Measurements from ENCODE around the gene CSKMT.
"Not testable (repeated sequence)": the region's sequence is repeated elsewhere in the genome, so short reads cannot be mapped to it uniquely, and the experiment has no call there.

CSKMT gene, protein sequence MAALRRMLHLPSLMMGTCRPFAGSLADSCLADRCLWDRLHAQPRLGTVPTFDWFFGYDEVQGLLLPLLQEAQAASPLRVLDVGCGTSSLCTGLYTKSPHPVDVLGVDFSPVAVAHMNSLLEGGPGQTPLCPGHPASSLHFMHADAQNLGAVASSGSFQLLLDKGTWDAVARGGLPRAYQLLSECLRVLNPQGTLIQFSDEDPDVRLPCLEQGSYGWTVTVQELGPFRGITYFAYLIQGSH

DNA sequence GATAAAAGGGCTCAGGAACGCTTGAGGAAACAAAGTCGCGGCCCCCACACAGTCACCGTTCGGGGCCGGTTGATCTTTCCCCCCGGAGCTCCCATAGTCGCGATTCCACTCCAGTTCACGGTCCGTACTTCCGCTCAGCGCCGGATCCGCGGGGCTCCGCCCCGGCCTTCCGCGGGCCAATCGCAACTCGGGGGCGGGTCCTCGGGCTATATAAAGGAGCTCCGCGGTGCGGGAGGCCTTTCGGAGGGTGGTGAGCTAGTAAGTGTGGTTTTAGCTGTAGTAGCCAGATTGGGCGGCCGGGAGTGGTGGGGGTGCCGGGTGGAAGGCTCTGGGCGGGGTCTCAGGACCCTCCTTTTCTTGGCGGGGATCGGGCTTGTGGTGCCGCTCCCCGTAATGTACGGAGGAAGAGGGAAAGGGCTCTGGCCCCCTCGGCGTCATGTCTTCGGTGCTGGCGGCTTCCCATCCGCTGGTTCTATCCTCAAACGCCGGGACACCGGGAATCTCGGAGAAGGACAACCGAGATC is at the start of gene CSKMT, which contains the start of gene C11orf98:
Gene CSKMT (plus strand): TSS at position 238 of the 524 bp plus-strand sequence. CDS start 568 bp downstream, outside the sequence.
Gene C11orf98 (minus strand): TSS at position 136 of the 524 bp plus-strand sequence. CDS start 41 bp downstream, at position 95.
- peak; percentile 70 to 97 (median 94) for DNase-seq

DNA sequence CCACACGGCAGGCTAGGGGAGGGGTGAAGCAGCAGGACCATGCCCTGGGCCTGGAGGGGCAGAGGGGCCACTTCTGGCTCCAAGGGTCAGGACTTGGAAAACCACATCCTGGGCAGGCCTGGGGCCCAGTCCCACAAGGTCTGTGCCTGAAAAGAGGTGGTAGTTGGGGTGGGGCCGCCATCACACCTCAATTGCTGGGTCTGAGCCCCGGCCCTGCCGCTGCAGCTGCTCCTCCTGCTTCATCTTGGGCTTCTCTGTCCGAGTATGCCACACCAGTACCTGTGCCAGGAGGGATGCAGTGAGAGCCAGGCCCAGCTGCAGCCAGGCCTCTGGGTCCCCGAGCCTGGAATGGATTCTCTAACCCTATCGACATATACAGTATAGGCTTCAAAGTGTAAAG is 49.6 kb upstream of the CSKMT start:
- DNase-seq: peak in 1 of 14 donors; percentile 36

DNA sequence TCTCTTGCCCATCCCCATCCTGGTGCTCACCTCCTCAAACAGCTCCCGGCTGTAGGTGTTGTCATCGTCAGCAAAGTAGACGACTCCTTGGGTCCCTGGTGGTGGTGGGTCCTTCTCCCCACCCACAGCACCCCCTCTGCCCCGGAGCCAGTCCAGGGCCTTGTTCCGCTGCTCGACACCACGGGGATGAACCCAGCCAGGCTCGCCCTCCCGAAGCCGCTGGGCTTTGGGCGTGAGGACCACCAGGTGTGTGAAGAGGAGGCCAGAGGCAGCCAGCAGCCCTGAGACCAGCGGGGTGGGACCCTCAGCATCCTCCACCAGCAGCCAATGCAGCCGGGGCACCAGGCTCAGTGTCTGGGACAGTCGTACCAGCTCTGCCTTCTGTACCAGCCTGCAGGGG is 48.2 kb upstream of the CSKMT start:
- DNase-seq: not testable (repeated sequence)

DNA sequence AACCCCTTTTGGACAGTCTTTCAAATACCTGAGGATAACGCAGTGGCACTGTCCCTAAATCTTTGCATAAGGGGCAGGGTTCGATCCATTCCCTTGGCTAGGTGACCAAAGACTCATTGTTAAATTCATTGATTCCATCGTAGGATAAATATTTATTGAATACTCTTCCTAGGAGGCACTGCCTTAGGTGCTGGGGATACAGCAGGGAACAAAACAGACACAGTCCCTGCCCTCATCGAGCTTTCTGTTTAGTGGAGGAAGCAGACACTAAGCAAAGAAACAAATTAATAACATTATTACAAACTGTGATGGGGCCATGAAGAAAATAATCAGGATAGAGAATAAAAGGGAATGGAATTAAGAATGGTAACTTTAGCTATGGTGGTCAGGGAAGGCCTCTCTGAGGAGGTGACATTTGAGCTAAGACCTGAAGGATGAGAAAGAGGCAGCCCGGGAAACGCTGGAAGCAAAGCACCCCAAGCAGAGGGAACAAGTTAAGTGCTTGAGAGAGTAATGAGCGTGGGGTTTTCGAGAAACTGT is 44.0 kb upstream of the CSKMT start:
- no peak for DNase-seq

DNA sequence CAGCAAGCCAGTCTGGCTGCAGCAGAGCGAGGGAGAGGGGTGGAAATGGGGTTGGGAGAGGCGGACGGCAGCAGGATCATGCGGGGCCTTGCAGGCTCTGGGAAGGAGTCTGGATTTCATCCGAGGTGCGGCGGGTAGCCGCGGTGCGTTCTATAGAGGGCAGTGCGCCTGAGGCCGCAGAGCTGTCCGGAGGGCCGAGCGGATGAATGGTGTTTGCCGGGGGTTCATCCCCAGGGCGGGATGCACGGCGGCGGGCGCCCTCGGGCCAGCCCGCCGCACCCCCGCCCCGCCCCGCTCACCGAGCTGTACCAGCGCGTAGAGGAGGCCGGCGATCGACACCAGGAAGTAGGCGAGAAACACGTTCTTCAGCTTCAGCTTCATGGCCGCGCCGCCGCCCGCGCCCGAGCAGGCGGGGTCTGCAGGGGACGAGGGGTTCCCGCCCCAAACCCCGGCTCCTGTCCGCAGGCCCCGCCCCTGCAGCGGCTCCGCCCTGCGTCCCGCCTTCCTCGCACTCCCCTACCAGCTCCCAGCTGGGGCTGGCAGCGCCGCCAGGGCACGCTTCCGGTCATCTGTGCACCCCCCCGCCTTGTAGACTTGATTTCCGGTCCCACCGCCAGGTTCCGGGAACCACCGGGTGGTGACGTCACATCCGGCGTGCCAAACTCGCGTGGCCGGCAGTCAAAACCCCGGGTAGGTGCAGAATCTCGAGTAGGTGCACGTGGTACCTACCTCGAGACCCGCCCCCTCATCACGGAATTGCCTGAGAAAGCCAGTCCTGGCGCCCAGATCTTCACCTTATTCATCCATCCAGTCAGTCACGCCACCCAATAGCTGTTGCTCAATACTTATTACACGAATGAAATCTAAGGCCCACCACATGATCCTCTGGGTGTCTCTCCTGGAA is 43.3 kb upstream of the CSKMT start, which contains the start of gene B3GAT3:
Gene B3GAT3 (minus strand): TSS at position 420 of the 904 bp plus-strand sequence. CDS start 39 bp downstream, at position 381.
- peak; percentile 84 to 99 (median 96) for DNase-seq

DNA sequence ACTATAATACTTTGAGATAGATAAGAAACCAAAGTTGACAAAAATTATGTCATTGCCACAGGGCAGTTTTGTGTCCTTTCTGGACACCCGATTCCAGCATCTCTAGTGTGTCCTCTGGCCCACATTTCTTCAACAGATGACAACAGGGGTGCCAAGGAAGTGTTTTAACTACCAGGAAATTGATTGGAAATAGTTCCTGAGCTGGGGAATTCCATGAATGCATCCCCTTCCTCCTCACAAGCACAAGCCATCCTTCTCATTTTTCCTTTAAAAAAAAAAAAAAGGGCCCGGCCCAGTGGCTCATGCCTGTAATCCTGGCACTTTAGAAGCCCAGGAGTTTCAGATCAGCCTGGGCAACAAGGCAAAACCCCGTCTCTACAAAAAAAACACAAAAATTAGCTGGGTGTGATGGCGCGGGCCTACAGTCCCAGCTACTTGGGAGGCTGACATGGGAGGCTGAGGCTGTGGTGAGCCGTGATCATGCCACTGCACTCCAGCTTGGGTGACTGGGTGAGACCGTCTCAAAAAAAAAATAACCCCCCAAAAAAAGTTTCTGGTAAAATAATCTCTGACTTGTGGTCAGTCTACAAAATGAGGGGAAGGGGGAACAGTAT is 42.5 kb upstream of the CSKMT start:
- no peak for DNase-seq

DNA sequence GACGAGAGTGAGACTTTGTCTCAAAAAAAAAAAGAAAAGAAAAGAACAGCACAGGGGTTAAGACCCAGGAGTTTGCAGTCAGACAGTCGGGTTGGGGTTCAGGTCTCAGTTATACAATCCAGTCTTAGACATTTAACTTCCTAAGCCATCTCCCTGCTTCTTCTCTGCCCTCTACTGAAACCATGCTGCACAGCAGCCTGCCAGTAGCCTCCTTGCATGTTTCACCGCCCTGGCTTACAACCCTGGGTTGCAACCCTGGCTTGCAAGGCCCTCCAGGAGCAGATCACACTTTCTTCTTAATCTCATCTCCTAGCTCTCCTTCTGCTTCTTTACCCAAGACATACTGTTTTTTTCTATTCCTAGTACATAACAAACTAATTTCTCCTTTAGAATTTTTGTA is 37.4 kb upstream of the CSKMT start:
- no peak for DNase-seq

DNA sequence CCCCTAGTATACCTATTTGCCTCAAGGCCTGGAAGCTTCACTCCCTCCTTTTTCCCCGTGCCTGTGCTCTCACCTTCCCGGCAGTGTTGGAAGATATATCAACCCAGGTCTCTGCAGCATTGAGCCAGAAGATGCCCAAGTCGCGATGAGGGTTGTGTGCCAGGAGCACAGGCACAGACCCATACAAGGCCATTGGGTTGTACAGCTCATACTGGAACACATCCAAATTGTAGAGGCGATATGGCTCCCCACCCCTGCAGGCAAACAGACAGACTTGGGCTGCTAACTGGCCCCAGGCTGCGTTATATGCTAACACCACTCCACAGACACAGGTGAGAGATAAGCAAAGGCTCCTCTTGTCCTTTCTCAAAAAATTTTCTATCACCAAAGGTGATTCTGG is 32.6 kb upstream of the CSKMT start:
- DNase-seq: no peak

DNA sequence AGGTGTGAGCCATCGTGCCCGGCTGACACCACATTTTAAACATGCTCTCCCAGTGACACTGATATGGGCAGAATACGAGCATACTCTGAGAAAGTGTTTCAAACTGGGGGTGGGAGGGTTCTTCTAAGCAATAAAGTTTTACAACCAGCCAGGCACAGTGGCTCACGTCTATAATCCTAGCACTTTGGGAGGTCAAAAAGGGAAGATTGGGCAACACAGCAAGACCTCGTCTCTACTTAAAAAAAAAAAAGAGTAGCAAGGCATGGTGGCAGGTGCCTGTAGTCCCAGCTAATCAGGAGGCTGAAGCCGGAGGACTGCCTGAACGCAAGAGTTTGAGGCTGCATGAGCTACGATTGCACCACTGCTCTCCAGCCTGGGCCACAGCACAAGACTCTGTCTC is 20.9 kb upstream of the CSKMT start:
- no peak for DNase-seq

DNA sequence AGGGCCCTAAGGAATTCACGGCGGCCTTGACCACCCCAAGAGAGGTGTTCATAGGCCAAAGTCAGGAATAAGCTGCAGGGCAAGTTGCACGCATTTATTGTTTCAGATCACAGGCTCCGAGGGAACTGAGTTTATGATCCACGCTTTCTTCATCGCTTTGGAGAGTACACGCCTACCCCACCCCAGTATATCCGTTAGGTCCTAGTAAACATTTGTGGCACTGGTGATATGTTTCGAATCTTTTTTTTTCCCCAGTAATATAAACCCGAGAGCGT is 19.5 kb upstream of the CSKMT start:
- DNase-seq: no peak

DNA sequence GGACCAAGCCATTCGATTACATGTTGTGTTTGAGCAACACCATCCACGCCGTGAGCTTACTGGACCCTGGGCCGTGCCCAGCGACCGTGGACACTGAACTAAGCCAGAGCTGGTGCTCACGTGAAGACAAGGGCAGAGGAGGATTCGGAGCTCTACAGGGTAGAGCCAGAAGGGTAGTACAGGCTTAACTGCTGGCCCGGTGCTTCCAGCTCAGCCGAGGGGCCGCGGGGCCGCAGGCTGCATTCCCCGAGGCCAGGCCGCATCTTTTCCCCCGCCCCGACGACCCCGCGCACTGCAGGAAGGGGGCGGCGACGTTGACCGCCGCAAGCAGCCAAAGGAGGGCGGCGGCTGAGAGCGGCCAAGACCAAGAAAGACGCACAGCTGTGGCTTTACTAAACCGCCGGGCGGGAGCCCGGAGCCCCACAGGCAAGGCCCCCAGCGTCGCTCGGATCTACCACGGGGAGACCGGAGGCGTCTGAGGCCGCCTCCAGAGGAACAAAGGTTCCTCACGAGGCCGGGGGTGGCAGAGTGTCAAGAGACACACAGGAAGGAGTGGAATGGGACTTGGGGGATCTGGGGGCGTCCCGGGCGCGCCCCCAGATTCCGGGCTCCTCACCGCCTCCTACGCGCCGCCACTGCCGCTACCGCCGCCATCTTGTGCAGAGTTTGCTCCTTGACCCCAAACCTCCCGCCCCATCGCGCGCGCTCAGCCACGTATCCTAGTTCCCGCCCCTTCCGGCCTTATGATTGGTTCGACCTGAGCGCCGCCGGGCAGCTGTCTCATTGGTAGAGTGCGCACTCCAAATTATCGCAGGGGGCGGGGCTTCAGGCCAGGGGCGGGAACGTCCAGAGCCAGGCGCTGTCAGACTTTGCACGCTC is 18.9 kb upstream of the CSKMT start, which contains the start of gene GANAB:
Gene GANAB (minus strand): TSS at position 668 of the 879 bp plus-strand sequence. CDS start 14 bp downstream, at position 654.
- DNase-seq: peak; percentile 84 to 97 (median 95)

DNA sequence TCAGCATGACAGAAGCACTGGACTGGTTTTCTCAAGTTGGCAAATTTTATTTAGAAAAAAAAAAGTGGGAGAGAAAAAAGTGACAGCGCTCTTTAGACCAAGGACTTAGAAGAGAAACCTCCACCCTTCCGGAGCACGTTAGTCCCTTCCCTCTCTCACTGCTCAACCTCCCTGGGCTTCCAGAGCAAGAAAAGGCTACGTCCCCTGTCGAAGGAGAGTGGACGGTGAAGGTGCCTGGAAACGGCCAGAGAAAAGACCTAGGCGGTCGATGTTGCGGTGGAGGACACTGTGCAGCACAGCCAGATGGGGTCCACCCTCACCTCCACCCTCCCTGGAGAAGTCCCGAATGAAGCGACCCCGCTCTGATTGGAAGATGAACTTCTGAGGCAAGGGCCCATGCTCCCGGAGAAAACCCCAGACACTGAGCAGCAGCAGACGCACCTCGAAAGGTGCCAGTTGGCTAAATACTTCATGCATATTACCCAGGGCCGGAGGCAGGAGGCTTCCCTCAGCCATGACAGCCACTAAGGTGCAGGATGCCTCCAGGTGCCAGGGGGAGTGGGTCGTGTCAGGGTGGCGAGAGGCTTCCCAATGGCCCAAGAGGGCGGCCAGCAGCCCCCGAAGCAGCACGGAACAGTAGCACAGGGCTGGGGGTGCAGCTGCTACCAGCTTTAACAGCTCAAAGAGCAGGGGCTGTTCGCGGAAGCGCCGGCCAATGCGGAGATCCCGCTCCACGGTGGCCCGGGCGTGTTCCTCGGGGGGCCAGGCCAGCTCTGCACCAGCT is 18.1 kb upstream of the CSKMT start:
- DNase-seq: no peak

DNA sequence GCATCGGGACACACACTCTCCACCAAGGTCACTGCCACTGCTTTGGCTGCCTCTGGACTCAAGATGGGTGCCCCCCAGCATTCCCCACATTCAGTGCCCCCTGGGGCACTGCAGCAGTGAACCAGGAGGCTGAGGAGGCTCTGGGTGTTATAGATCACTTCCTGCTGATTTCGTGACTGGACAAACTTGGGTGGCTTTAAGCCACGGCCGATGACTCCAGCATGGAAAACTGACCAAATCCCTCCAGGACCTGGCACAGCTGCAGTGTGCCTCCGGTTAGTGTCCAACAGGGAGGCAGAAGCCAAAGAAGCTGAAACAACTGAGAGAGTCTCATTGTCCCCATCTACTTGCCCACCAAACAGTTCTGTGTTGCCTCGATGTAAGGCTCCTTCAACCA is 17.5 kb upstream of the CSKMT start:
- DNase-seq: no peak

DNA sequence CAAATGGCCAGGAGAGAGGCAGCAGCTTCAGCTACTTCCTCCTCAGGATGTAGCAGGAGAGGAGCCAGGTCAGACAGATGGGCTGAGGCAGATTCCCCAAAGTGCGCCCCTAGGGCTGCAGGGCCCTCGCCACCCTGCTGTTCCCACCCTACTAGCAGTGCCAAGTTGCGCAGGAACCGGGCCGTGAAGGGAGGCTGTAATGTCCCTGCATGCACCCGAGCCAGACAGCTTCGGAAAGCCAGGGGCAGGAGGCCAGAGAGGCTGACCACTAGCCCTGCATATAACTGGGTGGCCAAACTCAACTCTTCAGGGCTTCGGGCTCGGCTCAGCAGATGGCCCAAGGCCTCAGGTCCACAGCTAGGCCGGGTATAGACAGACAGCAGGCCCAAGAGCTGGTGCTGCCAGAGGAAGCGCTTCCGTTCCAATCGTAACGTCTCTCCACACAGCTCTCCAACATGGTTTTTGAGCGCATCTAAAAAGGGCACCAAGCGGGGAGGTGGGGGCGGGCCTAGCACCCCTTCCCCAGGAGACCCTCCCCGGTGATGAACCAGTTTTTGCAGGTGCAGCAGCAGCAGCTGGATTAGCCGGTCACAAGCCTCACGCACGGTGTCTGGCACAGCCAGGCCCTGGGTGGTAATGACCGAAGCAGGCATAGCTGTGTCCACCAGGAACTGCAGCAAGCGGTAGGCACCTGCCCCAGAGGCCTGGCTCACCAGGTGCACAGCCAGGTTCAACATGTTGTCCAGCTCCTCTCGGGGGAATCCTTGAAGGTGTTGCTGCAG is 16.7 kb upstream of the CSKMT start:
- no peak for DNase-seq

DNA sequence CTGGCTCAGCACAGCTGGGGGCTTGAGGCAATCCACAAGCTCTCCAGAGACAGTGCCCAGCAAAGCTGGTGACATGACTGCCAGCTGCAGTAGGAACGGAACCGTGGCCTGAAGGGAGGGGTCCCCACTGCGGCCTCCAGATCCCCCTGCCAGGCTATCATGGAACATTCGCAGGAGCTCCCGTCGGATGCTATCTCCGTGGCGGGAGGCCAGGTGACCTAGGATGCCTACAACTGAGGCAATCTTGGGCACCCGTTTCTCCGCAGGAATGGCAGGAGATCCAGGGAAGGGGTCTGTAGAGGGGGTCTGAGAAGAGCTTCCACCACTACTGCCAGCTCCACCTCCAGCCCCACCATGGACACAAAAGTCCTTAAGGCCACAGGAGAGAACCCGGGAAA is 16.1 kb upstream of the CSKMT start:
- no peak for DNase-seq

DNA sequence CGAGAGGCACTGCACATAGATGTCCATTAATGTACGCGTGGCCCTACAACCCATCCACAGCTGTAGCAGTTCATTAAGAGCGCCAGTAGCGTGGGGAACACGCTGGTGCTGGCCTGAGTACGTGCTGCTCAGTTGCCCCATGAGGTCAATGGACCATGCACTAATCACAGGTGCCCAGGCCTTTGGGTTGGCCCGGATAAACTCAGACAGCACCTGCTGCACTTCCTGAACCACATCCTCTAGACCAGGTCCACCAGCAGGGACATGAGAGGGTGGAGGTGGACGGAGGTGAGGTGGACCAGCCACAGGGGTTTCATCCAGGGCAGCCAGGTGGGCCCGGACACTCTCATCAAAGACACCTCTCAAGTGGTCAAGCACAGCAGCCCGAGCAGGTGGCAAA is 15.6 kb upstream of the CSKMT start:
- DNase-seq: no peak

DNA sequence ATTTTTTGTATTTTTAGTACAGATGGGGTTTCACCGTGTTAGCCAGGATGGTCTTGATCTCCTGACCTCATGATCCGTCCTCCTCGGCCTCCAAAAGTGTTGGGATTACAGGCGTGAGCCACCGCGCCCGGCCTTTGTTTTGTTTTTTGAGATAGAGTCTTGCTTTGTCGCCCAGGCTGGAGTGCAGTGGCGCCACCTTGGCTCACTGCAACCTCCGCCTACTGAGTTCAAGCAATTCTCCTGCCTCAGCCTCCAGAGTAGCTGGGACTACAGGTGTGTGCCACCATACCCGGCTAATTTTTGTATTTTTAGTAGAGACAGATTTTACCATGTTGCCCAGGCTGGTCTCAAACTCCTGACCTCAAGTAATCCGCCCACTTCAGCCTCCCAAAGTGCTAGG is 14.8 kb upstream of the CSKMT start:
- DNase-seq: not testable (repeated sequence)

DNA sequence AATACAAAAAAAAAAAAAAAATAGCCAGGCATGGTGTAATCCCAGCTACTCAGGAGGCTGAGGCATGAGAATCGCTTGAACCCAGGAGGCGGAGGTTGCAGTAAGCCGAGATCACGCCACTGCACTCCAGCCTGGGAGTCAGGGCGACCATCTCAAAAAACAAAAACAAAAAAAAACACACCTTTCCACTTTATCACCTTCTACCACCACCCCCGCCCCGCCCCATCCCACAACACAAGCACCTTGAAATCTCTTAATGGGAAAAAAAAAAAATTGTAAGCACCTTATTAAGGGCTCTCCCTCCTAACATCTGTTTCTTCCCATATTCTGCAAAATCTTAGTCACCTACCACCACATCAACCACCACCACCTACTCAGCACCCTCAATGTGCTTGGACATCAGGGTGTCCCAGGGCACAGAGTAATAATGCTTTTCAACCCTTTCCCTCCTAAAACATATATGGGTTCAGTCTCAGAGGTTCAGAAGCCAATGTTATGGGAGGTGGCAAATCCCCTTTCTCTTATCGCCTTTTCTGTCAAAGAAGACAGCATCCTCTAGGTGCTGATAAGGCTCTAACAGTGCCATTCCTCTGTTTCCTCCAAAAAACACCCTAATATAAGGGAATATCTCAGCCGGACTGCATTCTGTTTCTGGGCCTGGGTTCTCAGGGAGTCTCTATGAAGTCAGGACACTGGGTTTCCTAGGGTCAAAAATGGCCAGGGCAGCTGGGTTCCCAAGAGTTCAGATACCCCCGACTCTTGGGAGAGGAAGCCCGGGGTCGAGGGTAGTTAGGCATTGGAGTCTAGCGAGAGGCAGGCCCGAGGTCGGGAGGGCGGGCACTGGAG is 12.7 kb upstream of the CSKMT start:
- DNase-seq: no peak

DNA sequence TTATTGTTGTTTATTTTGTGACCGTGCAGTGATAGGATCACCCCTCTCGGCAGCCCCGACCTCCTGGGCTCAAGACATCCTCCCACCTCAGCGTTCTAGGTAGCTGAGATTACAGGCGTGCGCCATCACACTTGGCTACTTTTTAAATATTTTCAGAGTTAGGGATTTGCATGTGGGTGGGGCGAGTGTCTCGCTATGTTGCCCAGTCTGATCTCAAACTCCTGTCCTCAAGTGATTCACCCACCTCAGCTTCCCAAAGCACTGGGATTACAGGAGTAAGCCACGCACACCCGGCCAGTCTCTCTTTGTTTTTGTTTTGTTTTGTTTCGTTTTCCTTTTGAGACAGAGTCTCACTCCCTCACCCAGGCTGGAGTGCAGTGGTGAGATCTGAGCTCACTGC is 10.8 kb upstream of the CSKMT start:
- no peak for DNase-seq

All from C1 segment of cervical spinal cord (tissue), 14 donors.